Activated CD8-positive, alpha-beta memory T cell treated with anti-CD3 and anti-CD28 coated beads, Interleukin-2, amount 50 U/mL, for 4 hours (primary cell): ENCODE measurements around the gene NUDC.
"Not testable (repeated sequence)": the region's sequence is repeated elsewhere in the genome, so short reads cannot be mapped to it uniquely, and the experiment has no call there.

Experiments used
- DNase-seq: peaks from one replicate; pipeline ENCODE4 v3.0.0-alpha.2; 2020

NUDC gene

GRCh38 chr1:26921540-26922430 lies at the start of gene NUDC:
TSS of gene NUDC (plus strand) at chr1:26921743. CDS start at chr1:26921849, 106 bp downstream.
- peak; percentile 93 for DNase-seq

GRCh38 chr1:26873097-26873496 lies 48.4 kb upstream of the NUDC start:
- not testable (repeated sequence) for DNase-seq

- no peak for DNase-seq
Observed at GRCh38 chr1:26874896-26875295, 46.6 kb upstream of the NUDC start.

- DNase-seq = no peak
Observed at GRCh38 chr1:26877326-26877725, 44.2 kb upstream of the NUDC start.

GRCh38 chr1:26879793-26880192 lies 41.8 kb upstream of the NUDC start:
- DNase-seq = no peak

GRCh38 chr1:26881611-26882010 lies 39.9 kb upstream of the NUDC start:
- DNase-seq = not testable (repeated sequence)

- no peak for DNase-seq
Observed at GRCh38 chr1:26882696-26883463, 38.7 kb upstream of the NUDC start.

GRCh38 chr1:26887125-26887524 lies 34.4 kb upstream of the NUDC start:
- no peak for DNase-seq

- DNase-seq = no peak
Observed at GRCh38 chr1:26888231-26888630, 33.3 kb upstream of the NUDC start.

GRCh38 chr1:26889551-26890466 lies 31.7 kb upstream of the NUDC start, which contains the start of gene GPN2:
TSS of gene GPN2 (minus strand) at chr1:26890283. CDS start at chr1:26890096, 187 bp downstream.
- peak; percentile 75 for DNase-seq

GRCh38 chr1:26890467-26890796 lies 31.1 kb upstream of the NUDC start:
- no peak for DNase-seq

GRCh38 chr1:26894263-26894662 lies 27.3 kb upstream of the NUDC start:
- DNase-seq = no peak

GRCh38 chr1:26897351-26897750 lies 24.2 kb upstream of the NUDC start:
- no peak for DNase-seq

- peak; percentile 87 for DNase-seq
Observed at GRCh38 chr1:26900001-26900814, 21.3 kb upstream of the NUDC start, which contains the start of gene GPATCH3. TSS of gene GPATCH3 (minus strand) at chr1:26900467. CDS start at chr1:26900442, 25 bp downstream.

- no peak for DNase-seq
Observed at GRCh38 chr1:26900815-26901511, 20.6 kb upstream of the NUDC start.

- DNase-seq = no peak
Observed at GRCh38 chr1:26907071-26907917, 14.2 kb upstream of the NUDC start.

GRCh38 chr1:26909951-26910342 lies 11.6 kb upstream of the NUDC start:
- no peak for DNase-seq

- no peak for DNase-seq
Observed at GRCh38 chr1:26910343-26911160, 11.0 kb upstream of the NUDC start.
